Measurements from ENCODE around the gene ADAMTS13.
"Not testable (repeated sequence)": the region's sequence is repeated elsewhere in the genome, so short reads cannot be mapped to it uniquely, and the experiment has no call there.

Gene ADAMTS13

GRCh38 chr9:133427658-133428348, 5.6 kb downstream of the ADAMTS13 start:
- DNase-seq, result no peak

- no peak for DNase-seq
These were observed 6.5 kb downstream of the ADAMTS13 start for GRCh38 chr9:133428617-133429101.

GRCh38 chr9:133429214-133429613, 7.0 kb downstream of the ADAMTS13 start:
- DNase-seq, result no peak

- peak; percentile 24 for DNase-seq
These were observed 7.5 kb downstream of the ADAMTS13 start for GRCh38 chr9:133429641-133430161.

- DNase-seq, result no peak
These were observed 8.1 kb downstream of the ADAMTS13 start for GRCh38 chr9:133430244-133430643.

- no peak for DNase-seq
These were observed 11.2 kb downstream of the ADAMTS13 start for GRCh38 chr9:133433351-133433843.

GRCh38 chr9:133436681-133437080, 14.5 kb downstream of the ADAMTS13 start:
- no peak for DNase-seq

GRCh38 chr9:133437753-133438531, 15.8 kb downstream of the ADAMTS13 start:
- DNase-seq, result no peak

- no peak for DNase-seq
These were observed 17.2 kb downstream of the ADAMTS13 start for GRCh38 chr9:133439337-133439736.

- no peak for DNase-seq
These were observed 18.7 kb downstream of the ADAMTS13 start for GRCh38 chr9:133440874-133441273.

GRCh38 chr9:133441571-133441970, 19.4 kb downstream of the ADAMTS13 start:
- DNase-seq, result no peak

GRCh38 chr9:133443248-133443647, 21.1 kb downstream of the ADAMTS13 start:
- DNase-seq, result no peak

GRCh38 chr9:133443982-133444381, 21.8 kb downstream of the ADAMTS13 start:
- DNase-seq, result no peak

GRCh38 chr9:133445293-133445969, 23.3 kb downstream of the ADAMTS13 start:
- DNase-seq, result no peak

- no peak for DNase-seq
These were observed 26.4 kb downstream of the ADAMTS13 start for GRCh38 chr9:133448487-133448972.

GRCh38 chr9:133449760-133450159, 27.6 kb downstream of the ADAMTS13 start:
- DNase-seq, result no peak

- not testable (repeated sequence) for DNase-seq
These were observed 29.7 kb downstream of the ADAMTS13 start for GRCh38 chr9:133451865-133452264.

GRCh38 chr9:133452562-133452961, 30.4 kb downstream of the ADAMTS13 start:
- DNase-seq, result no peak

GRCh38 chr9:133453651-133454050, 31.5 kb downstream of the ADAMTS13 start:
- DNase-seq, result no peak

GRCh38 chr9:133454325-133454724, 32.2 kb downstream of the ADAMTS13 start:
- DNase-seq, result no peak

- DNase-seq, result no peak
These were observed 32.9 kb downstream of the ADAMTS13 start for GRCh38 chr9:133454943-133455673.

GRCh38 chr9:133455936-133456335, 33.8 kb downstream of the ADAMTS13 start:
- DNase-seq, result no peak

Measured in CD4-positive, alpha-beta T cell treated with Interleukin-6 for 4 hours (primary cell).